Ovary (tissue), 3 donors: ENCODE results near the gene IQCF2.

ENCODE experiments used
- EP300 ChIP-seq: sonication (generic); formaldehyde crosslinking; IDR thresholded peaks from one replicate; pipeline ENCODE4 v1.6.1; 2017; ENCODE audit warnings: antibody characterized with exemption
- POLR2A ChIP-seq: fragments of 450-650 bp; IDR thresholded peaks from one replicate; pipeline ENCODE4 v1.6.1; 2017; ENCODE audit warnings: antibody characterized with exemption, mild to moderate bottlenecking, moderate library complexity
- TF ChIP-seq, protein P1 (sequence below), 3 donors: fragments of 450-650 bp in 2 of 3; fragments of 200-600 bp in 1 of 3; IDR thresholded peaks; one replicate each; pipeline versions ENCODE4 v1.5.1 to v1.8.0; 2016 to 2022; ENCODE audit warnings: antibody characterized with exemption in 3 of 3, mild to moderate bottlenecking in 1 of 3
- donor health status: DM: no; HTN: no; CAD: no.

DNA sequence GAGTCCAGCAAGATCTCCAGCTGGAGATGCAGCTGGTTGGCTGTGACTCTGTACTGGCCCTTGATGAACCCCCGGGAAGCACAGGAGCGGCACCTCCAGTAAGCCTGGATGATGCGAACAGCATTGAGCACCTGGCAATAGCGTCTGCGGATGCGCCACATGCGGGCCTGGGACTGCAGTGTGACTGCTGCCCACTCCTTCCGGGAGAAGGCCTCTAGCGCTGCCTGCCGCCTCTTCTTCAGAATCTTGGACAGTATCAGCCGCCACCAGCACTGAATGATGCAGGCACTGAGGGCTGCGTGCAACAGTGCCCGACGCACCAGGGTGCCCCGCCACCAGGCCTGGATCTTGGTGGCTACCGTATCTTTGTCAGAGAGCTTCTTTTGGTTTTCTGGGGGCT, 33.5 kb downstream of the IQCF2 start:
- TF ChIP-seq, protein P1, sequence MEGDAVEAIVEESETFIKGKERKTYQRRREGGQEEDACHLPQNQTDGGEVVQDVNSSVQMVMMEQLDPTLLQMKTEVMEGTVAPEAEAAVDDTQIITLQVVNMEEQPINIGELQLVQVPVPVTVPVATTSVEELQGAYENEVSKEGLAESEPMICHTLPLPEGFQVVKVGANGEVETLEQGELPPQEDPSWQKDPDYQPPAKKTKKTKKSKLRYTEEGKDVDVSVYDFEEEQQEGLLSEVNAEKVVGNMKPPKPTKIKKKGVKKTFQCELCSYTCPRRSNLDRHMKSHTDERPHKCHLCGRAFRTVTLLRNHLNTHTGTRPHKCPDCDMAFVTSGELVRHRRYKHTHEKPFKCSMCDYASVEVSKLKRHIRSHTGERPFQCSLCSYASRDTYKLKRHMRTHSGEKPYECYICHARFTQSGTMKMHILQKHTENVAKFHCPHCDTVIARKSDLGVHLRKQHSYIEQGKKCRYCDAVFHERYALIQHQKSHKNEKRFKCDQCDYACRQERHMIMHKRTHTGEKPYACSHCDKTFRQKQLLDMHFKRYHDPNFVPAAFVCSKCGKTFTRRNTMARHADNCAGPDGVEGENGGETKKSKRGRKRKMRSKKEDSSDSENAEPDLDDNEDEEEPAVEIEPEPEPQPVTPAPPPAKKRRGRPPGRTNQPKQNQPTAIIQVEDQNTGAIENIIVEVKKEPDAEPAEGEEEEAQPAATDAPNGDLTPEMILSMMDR (IDR thresholded peaks at IDR 0.05) = no peak
- TF ChIP-seq POLR2A = no peak
- no peak for TF ChIP-seq EP300
